ENCODE measurements around the gene RBM38. TPM values are rescaled to one million over a fixed set of nuclear protein-coding genes. Genes with fewer than 3 reads are reported as not detected.

Gene RBM38
- total and polyA plus RNA-seq, 2 of the 13 experiments (the other 11 are each of a cell fraction or from before 2014, with no cell fraction given) = 24.2 to 34.2 TPM

GRCh38 chr20:57351042-57351783 is 40.0 kb upstream of the RBM38 start, which contains the start of gene RAE1 (continued):
- TF ChIP-seq ZNF513 (CRISPR knock-in tag; conservative IDR thresholded peaks at IDR 0.05) (no peak), ZNF576 (CRISPR knock-in tag; IDR thresholded peaks at IDR 0.05) (peak; percentile 95; the same call in 1 of the 2 replicates), SALL2 (CRISPR knock-in tag; IDR thresholded peaks at IDR 0.05) (peak; percentile 93), CBX5 (CRISPR knock-in tag; IDR thresholded peaks at IDR 0.05; ENCODE audit: borderline replicate concordance) (no peak), NFE2L2 (IDR thresholded peaks at IDR 0.05; ENCODE audit: low read length) (no peak), UBTF (CRISPR knock-in tag; IDR thresholded peaks at IDR 0.05) (peak; percentile 81; the same call in 1 of the 2 replicates), FOXK1 (CRISPR knock-in tag; IDR thresholded peaks at IDR 0.05; ENCODE audit: borderline replicate concordance, low read depth) (peak; percentile 55; the same call in 1 of the 2 replicates), ZNF362 (CRISPR knock-in tag; IDR thresholded peaks at IDR 0.05; ENCODE audit: borderline replicate concordance) (peak; percentile 41; the same call in 1 of the 2 replicates), IRF9 (CRISPR knock-in tag; IDR thresholded peaks at IDR 0.05; ENCODE audit: borderline replicate concordance) (peak; percentile 61; the same call in 1 of the 2 replicates), ZNF761 (CRISPR knock-in tag; conservative IDR thresholded peaks at IDR 0.05) (peak; percentile 93; the same call in 1 of the 2 replicates), ZNF720 (CRISPR knock-in tag; IDR thresholded peaks at IDR 0.05) (no peak; the same call in 1 of the 2 replicates), ZHX2 (IDR thresholded peaks at IDR 0.05; ENCODE audit: low read depth) (peak; percentile 80; the same call in 1 of the 2 replicates), ZHX2 (CRISPR knock-in tag; IDR thresholded peaks at IDR 0.05; ENCODE audit: borderline replicate concordance) (no peak), DDIT3 (CRISPR knock-in tag; IDR thresholded peaks at IDR 0.05) (no peak)
